ENCODE results near the gene PROCA1.

The PROCA1 gene

GRCh38 chr17:28715217-28715616, 3.5 kb upstream of the PROCA1 start:
- Histone ChIP-seq H3K27ac (ENCODE audit: low read length) (no peak overlapping the region), H4K20me1 (ENCODE audit: insufficient read depth, low read length) (peaks cover 2% of the 10 kb centered on the region), H3K4me2 (ENCODE audit: insufficient read depth, low read length) (no peak overlapping the region), H3K79me2 (ENCODE audit: insufficient read depth, low read length) (peaks cover 20% of the 10 kb centered on the region), H3K27me3 (ENCODE audit: insufficient read depth, low read length, poor library complexity) (no peaks in the 10 kb centered on the region), H3K9me3 (ENCODE audit: insufficient read depth, low read length, severe bottlenecking) (no peaks in the 10 kb centered on the region), H3K36me3 (ENCODE audit: insufficient read depth, low read length) (peaks cover 4% of the 10 kb centered on the region), H2AFZ (ENCODE audit: low read depth, low read length) (no peak overlapping the region), H3K4me3 (ENCODE audit: low read depth in 1 of 2, low read length in 2 of 2) (no peak overlapping the region), H3K9ac (ENCODE audit: low read depth, low read length) (no peak overlapping the region), H3K4me1 (ENCODE audit: insufficient read depth, low read length) (peaks cover 37% of the 10 kb centered on the region)
- TF ChIP-seq EZH2 (IDR thresholded peaks at IDR 0.05; ENCODE audit: borderline replicate concordance, low read depth, low read length, severe bottlenecking), result no peak
- no peak for TF ChIP-seq CTCF (IDR thresholded peaks at IDR 0.05; ENCODE audit: borderline replicate concordance, extremely low read depth, low read length, poor library complexity, severe bottlenecking)
- ATAC-seq (ENCODE audit: insufficient read depth, low read depth) (no peak), DNase-seq (no peak)

- Histone ChIP-seq H4K20me1 (ENCODE audit: insufficient read depth, low read length) (no peaks in the 10 kb centered on the region), H2AFZ (ENCODE audit: low read depth, low read length) (no peak overlapping the region), H3K27me3 (ENCODE audit: insufficient read depth, low read length, poor library complexity) (no peaks in the 10 kb centered on the region), H3K9ac (ENCODE audit: low read depth, low read length) (no peak overlapping the region), H3K4me1 (ENCODE audit: insufficient read depth, low read length) (peaks cover 40% of the 10 kb centered on the region), H3K36me3 (ENCODE audit: insufficient read depth, low read length) (no peaks in the 10 kb centered on the region), H3K27ac (ENCODE audit: low read length) (no peak overlapping the region), H3K9me3 (ENCODE audit: insufficient read depth, low read length, severe bottlenecking) (no peaks in the 10 kb centered on the region), H3K4me3 (ENCODE audit: low read depth in 1 of 2, low read length in 2 of 2) (no peak overlapping the region), H3K79me2 (ENCODE audit: insufficient read depth, low read length) (peaks cover 17% of the 10 kb centered on the region), H3K4me2 (ENCODE audit: insufficient read depth, low read length) (no peak overlapping the region)
- DNase-seq, result no peak
- TF ChIP-seq EZH2 (IDR thresholded peaks at IDR 0.05; ENCODE audit: borderline replicate concordance, low read depth, low read length, severe bottlenecking) (no peak), CTCF (IDR thresholded peaks at IDR 0.05; ENCODE audit: borderline replicate concordance, extremely low read depth, low read length, poor library complexity, severe bottlenecking) (peak; percentile 13)
- ATAC-seq (ENCODE audit: insufficient read depth, low read depth), result no peak
Observed at GRCh38 chr17:28714281-28714680, 2.6 kb upstream of the PROCA1 start.

- peak overlapping the region; percentile 68 for H3K9ac ChIP-seq (ENCODE audit: low read depth, low read length)
- ATAC-seq (ENCODE audit: insufficient read depth, low read depth) (no peak), DNase-seq (no peak)
- peak overlapping the region in 1 of 2 experiments; percentile 58; a peak in 2 of 4 replicates for H3K4me3 ChIP-seq (ENCODE audit: low read depth in 1 of 2, low read length in 2 of 2)
- H3K27ac ChIP-seq (ENCODE audit: low read length), result peak overlapping the region; percentile 71
- peak overlapping the region; percentile 69 for H3K4me2 ChIP-seq (ENCODE audit: insufficient read depth, low read length)
- TF ChIP-seq CTCF (IDR thresholded peaks at IDR 0.05; ENCODE audit: borderline replicate concordance, extremely low read depth, low read length, poor library complexity, severe bottlenecking) (no peak), EZH2 (IDR thresholded peaks at IDR 0.05; ENCODE audit: borderline replicate concordance, low read depth, low read length, severe bottlenecking) (no peak)
- H2AFZ ChIP-seq (ENCODE audit: low read depth, low read length), result peak overlapping the region; percentile 68
- H3K27me3 ChIP-seq (ENCODE audit: insufficient read depth, low read length, poor library complexity), result no peaks in the 10 kb centered on the region
- no peaks in the 10 kb centered on the region for H3K36me3 ChIP-seq (ENCODE audit: insufficient read depth, low read length)
- no peaks in the 10 kb centered on the region for H3K9me3 ChIP-seq (ENCODE audit: insufficient read depth, low read length, severe bottlenecking)
- H3K79me2 ChIP-seq (ENCODE audit: insufficient read depth, low read length), result peaks cover 10% of the 10 kb centered on the region
- H3K4me1 ChIP-seq (ENCODE audit: insufficient read depth, low read length), result peaks cover 28% of the 10 kb centered on the region
- H4K20me1 ChIP-seq (ENCODE audit: insufficient read depth, low read length), result no peaks in the 10 kb centered on the region
Observed at GRCh38 chr17:28712705-28713415, 1.2 kb upstream of the PROCA1 start.
